Measurements from ENCODE around the gene ECM1.
A peak's percentile ranks its signal among the peaks of the same experiment; 100 is the strongest.

The ECM1 gene

GRCh38 chr1:150560011-150560438 is 52.1 kb downstream of the ECM1 start:
- peak; percentile 62 for DNase-seq

DNA sequence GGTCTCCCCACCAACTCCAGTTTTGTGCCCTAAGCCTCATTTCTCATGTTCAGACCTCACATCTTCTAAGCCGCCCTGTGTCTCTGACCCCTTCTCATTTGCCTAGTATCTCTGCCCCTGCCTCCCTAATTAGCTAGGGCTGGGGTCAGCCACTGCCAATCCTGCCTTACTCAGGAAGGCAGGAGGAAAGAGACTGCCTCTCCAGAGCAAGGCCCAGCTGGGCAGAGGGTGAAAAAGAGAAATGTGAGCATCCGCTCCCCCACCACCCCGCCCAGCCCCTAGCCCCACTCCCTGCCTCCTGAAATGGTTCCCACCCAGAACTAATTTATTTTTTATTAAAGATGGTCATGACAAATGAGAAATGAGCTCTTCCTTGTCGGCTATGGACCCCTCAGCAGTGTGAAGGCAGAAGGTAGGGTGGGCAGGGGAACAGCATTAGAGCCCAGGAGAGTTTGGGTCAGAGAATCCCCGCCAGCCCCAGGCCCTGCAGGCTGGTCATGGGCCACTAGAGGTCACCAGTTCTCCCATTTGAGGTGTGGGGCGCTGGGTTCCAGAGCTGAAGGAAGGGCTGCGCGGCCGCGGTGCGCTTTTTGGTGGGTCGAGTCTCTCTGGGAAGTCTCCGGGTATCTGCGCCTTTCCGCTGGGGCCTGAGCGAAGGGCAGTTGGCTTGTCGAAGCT is 52.8 kb downstream of the ECM1 start:
- DNase-seq: peak; percentile 83

- peak; percentile 69 for DNase-seq
Observed at GRCh38 chr1:150561254-150561973, 53.5 kb downstream of the ECM1 start.

- DNase-seq: peak; percentile 72
Observed at GRCh38 chr1:150561974-150562445, 54.1 kb downstream of the ECM1 start.

GRCh38 chr1:150562446-150563339 is 54.8 kb downstream of the ECM1 start:
- DNase-seq: no peak
